ENCODE data around the gene GRM8. TPM values are rescaled to one million over a fixed set of nuclear protein-coding genes. Genes with fewer than 3 reads are reported as not detected.

GRM8 gene
- total and polyA plus RNA-seq, 10 of the 15 experiments (the other 5 are each of a cell fraction or from before 2014, with no cell fraction given) = 0.33 to 7.1 (median 0.45) TPM; not detected in 2

DNA sequence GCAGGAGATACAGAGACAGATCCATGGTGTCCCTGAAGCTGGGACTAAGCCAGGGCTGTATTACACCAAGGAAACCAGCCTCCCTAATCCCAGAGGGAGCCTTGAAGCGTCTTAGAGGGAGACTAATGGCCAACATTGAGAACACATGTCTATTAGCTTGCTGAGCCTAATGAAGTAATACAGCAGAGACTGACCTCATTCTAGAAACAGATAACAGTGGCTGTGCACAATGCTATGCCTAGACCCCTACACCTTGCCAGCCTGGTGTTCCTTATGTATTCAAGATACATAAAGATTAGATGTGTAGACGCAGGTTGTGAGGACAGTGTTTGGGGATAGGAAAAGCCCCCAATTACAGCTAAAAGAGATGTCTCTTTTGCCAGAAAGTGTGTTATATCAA, 19.1 kb downstream of the GRM8 start:
- Histone ChIP-seq H4K20me1 (ENCODE audit: control insufficient read depth, insufficient read depth) (no peaks in the 10 kb centered on the region), H3K27me3 (replicated peaks in 1 of 2; ENCODE audit: control insufficient read depth in 2 of 2, insufficient read depth in 2 of 2, low read length in 1 of 2) (peaks cover 0 to 2% of the 10 kb centered on the region in 2 experiments; a peak in 1 of 4 replicates), H3K27ac (ENCODE audit: control insufficient read depth, insufficient read depth) (no peak overlapping the region), H2AFZ (ENCODE audit: control insufficient read depth, low read depth, low read length) (no peak overlapping the region), H3K4me3 (no peak overlapping the region), H3K9me3 (replicated peaks; ENCODE audit: control insufficient read depth, insufficient read depth, low read length) (no peaks in the 10 kb centered on the region), H3K4me2 (ENCODE audit: control insufficient read depth, insufficient read depth) (no peak overlapping the region), H3K36me3 (ENCODE audit: control insufficient read depth in 2 of 2, insufficient read depth in 2 of 2, low read length in 1 of 2) (no peaks in the 10 kb centered on the region), H3K9ac (ENCODE audit: control insufficient read depth, insufficient read depth, low read length) (no peak overlapping the region), H3K4me1 (ENCODE audit: control insufficient read depth, insufficient read depth, low read length) (no peaks in the 10 kb centered on the region), H3K79me2 (ENCODE audit: control insufficient read depth, insufficient read depth, low read length) (no peaks in the 10 kb centered on the region)
- ChIA-PET CTCF (interaction anchor here (0.9 kb wide), 1 partner anchor 20 kb away, joined by 3 read pairs; no protein-coding TSS in a partner anchor), SMC1A (ENCODE audit: uncharacterized antibody, unreplicated experiment) (no interaction called here), RAD21 (ENCODE audit: unreplicated experiment) (no interaction called here), POLR2A (no interaction called here)
- 50% methylated on average over 2 of the region's 2 CpGs for WGBS (ENCODE audit: insufficient coverage, insufficient replicate concordance, low lambda C conversion rate, missing lambda C conversion rate)
- no TSS peak for BruUV-seq (replicated peaks)
- intact Hi-C loops (cut with micrococcal nuclease; ENCODE audit: unreplicated experiment) = no loop called here
- FAIRE-seq = no peak
- in situ Hi-C loops (cut with MboI) = no loop called here
- ATAC-seq = no peak
- no peak for DNase-seq (ENCODE audit: low read depth, low spot score)
- no peak for TF ChIP-seq MTA3 (IDR thresholded peaks at IDR 0.05; ENCODE audit: borderline replicate concordance, low read length)
- no peak for TF ChIP-seq STAT3 (IDR thresholded peaks at IDR 0.05; ENCODE audit: low read depth, low read length)
- no peak for TF ChIP-seq KDM1A (IDR thresholded peaks at IDR 0.05; ENCODE audit: borderline replicate concordance)
- no peak for TF ChIP-seq ZNF274 (IDR thresholded peaks at IDR 0.05; ENCODE audit: insufficient read depth, insufficient read length)
- TF ChIP-seq CHD2 (IDR thresholded peaks at IDR 0.05; ENCODE audit: borderline replicate concordance, low read depth, low read length) = no peak
- TF ChIP-seq, protein P1, sequence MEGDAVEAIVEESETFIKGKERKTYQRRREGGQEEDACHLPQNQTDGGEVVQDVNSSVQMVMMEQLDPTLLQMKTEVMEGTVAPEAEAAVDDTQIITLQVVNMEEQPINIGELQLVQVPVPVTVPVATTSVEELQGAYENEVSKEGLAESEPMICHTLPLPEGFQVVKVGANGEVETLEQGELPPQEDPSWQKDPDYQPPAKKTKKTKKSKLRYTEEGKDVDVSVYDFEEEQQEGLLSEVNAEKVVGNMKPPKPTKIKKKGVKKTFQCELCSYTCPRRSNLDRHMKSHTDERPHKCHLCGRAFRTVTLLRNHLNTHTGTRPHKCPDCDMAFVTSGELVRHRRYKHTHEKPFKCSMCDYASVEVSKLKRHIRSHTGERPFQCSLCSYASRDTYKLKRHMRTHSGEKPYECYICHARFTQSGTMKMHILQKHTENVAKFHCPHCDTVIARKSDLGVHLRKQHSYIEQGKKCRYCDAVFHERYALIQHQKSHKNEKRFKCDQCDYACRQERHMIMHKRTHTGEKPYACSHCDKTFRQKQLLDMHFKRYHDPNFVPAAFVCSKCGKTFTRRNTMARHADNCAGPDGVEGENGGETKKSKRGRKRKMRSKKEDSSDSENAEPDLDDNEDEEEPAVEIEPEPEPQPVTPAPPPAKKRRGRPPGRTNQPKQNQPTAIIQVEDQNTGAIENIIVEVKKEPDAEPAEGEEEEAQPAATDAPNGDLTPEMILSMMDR (IDR thresholded peaks at IDR 0.05 in 2 of 3, conservative IDR thresholded peaks at IDR 0.05 in 1 of 3; ENCODE audit: control insufficient read depth in 2 of 3, extremely low read depth in 1 of 3, insufficient read depth in 1 of 3, low read depth in 3 of 3, low read length in 3 of 3) = no peak
- TF ChIP-seq, protein P2, sequence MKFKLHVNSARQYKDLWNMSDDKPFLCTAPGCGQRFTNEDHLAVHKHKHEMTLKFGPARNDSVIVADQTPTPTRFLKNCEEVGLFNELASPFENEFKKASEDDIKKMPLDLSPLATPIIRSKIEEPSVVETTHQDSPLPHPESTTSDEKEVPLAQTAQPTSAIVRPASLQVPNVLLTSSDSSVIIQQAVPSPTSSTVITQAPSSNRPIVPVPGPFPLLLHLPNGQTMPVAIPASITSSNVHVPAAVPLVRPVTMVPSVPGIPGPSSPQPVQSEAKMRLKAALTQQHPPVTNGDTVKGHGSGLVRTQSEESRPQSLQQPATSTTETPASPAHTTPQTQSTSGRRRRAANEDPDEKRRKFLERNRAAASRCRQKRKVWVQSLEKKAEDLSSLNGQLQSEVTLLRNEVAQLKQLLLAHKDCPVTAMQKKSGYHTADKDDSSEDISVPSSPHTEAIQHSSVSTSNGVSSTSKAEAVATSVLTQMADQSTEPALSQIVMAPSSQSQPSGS (IDR thresholded peaks at IDR 0.05; ENCODE audit: low read length) = no peak
- no peak for TF ChIP-seq SMAD1 (IDR thresholded peaks at IDR 0.05; ENCODE audit: low read depth, partially characterized antibody)
- TF ChIP-seq FOXK2 (IDR thresholded peaks at IDR 0.05) = no peak
- TF ChIP-seq BACH1 (IDR thresholded peaks at IDR 0.05; ENCODE audit: borderline replicate concordance) = no peak
- no peak for TF ChIP-seq NFIC (IDR thresholded peaks at IDR 0.05; ENCODE audit: low read depth, low read length)
- no peak for TF ChIP-seq NFYB (IDR thresholded peaks at IDR 0.05; ENCODE audit: insufficient read depth, low read depth, low read length)
- TF ChIP-seq, protein P3, sequence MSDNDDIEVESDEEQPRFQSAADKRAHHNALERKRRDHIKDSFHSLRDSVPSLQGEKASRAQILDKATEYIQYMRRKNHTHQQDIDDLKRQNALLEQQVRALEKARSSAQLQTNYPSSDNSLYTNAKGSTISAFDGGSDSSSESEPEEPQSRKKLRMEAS (IDR thresholded peaks at IDR 0.05; ENCODE audit: low read depth, low read length) = no peak

Data from GM12878 (cell line).